Activated CD8-positive, alpha-beta memory T cell treated with anti-CD3 and anti-CD28 coated beads for 1 hour (primary cell): Measurements from ENCODE around the gene RTN4RL1.

Experiments
- DNase-seq, 2 donors: peaks; one replicate each; pipeline ENCODE4 v3.0.0-alpha.2; 2020; ENCODE audit warnings: low read depth in 1 of 2; ENCODE audit errors: extremely low read depth in 1 of 2

The RTN4RL1 gene

DNA sequence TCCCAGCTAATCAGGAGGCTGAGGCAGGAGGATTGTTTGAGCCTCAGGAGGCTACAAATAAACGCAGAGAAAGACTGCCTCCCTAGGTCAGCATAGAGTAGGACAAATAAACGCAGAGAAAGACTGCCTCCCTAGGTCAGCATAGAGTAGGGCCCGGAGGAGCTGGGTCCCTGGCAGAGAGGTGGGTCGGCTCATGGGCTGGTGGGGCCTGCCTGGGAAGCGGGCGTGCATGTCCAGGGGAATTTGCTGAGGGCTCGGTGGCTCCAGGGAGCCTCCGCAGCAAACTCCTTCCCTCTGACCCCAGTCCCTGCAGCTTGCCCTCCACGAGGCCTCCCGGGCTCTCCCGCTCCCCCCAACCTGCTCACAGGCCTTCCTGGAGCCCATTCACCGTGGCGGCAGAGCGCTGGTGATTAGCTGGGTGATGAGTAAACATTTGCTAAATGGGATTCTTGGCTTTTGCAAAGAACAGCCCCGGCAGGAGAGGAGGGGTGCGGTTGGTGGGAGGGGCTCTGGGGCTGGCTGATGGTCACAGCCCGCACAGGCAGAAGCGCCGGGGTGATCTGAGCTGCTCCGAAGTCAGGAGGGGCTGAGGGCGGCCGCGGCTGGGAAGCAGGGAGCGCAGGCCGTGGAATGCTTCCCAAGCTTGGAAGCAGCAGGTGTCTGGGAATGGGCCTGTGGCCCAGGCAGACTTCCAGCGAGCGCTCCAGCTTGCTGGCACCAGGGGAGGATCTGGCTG is 93.1 kb downstream of the RTN4RL1 start:
- no peak for DNase-seq

DNA sequence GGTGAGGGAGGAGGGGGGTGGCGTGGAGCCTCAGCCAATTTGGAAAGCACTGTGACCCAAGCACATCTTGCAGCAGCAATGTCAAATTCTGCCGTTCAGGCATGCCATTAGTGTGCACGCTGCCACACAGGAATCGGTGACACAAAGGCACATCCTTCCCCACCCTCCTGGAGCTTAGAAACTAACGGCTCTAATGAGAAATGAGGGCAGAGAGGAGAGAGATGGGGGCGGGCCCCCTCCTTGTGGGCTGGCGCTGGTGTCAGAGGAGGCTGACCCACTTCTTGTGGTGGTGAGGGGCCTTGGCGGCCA is 94.8 kb downstream of the RTN4RL1 start:
- no peak for DNase-seq

DNA sequence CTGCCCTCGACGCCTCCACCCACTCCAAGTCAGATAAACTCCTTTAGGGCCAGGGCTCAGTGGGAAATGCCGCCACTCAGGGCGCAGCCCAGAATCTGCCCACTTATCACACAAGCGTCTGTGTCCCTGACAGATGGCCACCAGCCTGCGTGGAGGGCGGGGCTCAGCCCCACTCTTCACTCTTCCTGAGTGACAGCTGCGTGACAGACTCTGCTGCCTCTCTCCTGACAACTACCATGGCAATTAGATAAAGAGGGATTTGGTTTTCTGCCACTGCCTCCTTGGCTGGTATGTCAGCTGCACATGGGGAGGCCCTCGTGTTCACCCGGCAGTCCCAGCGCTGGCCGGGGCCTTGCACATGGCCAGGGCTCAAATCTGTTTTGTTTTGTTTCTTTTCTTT is 96.2 kb downstream of the RTN4RL1 start:
- DNase-seq, result no peak

DNA sequence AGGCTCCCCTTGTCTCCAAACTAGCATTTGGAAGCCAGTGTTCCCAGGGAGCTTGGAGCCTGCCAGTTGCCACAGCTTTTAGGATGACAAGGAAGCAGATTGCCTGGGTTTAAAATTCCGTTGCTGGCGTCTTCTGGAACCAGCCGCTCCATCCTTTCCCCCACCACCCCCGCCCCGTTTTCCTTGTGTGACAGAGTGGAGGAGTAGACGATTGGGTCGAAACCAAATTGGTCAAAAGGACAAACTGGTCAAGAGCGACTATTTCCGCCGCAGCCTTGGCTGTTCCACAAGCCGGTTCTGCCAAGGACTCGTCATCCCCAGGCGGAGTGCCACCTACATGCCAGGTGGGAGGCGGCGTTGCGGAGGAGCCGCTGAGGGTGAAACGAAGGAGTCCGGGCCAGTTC is 104.2 kb downstream of the RTN4RL1 start:
- no peak for DNase-seq

DNA sequence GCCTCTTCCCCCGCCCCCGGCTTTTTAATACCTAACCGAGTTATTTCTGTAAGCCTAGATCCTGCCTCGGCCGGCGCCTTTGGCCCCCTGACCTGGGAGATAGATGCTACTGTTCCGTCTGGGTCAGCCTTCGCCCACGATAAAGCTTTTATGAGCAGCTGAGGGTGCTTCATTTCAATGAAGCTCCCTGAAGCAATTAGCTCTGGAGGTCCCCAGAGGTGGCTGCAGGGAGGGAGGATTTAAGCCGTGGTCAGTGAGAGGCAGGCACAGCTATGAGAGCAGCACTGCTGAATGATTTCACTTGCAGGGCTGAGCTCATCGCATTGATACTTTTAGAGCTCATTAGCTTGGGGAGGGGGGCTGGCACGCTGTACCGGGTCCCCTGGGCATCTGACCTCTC is 105.9 kb downstream of the RTN4RL1 start:
- no peak for DNase-seq

DNA sequence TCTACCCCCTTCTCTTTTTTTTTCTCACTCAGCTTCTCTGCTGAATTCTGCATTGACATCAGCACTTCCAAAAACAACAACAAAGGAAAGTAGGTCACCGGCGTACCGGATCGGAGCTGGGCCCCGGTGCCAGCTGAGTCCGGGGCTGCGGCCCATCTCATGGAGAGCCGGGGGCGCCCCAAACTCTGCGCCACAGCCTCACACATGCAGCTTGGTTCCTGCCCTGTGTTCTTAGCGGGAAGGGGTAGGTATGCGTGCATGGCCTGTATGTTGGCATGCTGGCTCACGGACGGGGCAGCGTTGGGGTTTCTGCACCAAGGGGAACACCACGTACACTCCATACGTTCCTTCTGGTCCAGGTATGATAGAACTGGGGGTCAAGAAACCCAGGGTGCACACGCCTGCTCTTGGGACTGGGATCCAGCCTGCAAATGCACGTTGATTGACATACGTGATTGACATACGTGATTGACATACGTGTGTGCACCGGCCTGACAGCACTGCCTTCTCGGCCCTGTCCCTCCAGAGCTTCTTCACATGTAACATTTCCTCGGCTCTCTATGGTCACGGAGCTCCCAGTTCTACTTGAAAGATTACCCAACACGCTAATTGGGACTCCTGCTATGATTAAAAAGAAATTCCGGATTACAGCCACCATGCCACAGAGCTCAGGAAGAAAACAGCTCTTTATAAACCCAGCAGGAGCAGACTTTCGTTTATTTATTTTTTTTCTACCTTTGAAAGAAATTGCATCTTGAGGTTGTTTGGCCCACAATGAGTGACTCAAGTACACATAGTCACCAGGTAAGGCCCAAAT is 106.6 kb downstream of the RTN4RL1 start:
- DNase-seq, result no peak

DNA sequence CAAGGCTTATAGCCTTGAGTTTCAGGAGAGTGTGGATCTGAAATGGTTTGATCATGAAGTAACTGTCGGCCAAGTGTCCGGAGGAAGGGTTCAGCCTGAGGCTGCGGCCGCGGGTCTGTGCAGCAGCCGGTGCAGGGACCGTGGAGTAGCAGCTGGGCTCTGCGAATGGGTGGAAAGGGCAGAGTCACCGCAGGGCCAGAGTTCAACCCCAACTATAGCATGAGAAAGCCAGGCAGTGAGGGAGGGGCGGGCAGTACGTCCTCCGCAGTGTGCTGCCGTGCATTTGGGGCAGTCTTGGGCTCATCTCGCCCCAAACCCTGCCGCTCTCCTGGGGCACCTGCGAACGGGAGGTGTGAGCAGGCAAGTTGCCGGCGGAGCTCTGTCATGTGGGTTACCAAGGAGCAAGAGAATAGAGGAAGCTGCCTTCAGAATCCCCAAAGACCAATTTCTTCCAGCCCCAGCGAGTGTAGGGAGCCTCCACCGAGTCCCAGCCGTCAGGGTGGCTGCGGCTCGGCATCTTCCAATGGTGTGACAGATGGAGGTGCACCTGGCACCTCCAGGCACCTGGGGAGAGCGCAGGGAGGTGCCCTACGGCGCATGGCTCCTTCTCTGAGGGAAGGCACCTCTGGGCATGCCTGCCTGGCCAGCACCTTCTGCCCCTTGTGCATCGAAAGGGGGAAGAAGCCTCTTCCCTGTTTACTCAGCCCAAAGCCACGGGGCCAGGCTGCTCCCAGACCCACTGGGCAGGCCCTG is 108.0 kb downstream of the RTN4RL1 start:
- no peak for DNase-seq

DNA sequence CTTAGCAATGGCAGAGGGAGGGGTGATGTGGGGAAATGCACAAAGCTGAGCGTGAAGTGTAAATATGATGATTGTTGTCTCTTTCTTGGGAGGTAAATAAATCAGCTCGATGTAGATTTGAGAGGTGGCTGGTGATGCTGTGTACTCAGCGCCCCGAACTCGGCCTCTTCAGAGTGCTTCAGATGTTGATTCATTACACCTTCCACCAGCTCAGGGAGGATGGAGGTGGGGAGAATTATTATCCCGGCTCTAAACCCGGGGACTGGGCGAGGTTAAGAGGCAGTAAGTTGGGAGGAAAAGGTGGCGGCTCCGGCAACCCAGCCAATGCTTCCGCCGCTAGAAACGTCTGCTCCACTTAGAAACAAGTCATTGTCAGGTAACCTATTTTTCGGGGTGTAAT is 108.8 kb downstream of the RTN4RL1 start:
- DNase-seq, result no peak

DNA sequence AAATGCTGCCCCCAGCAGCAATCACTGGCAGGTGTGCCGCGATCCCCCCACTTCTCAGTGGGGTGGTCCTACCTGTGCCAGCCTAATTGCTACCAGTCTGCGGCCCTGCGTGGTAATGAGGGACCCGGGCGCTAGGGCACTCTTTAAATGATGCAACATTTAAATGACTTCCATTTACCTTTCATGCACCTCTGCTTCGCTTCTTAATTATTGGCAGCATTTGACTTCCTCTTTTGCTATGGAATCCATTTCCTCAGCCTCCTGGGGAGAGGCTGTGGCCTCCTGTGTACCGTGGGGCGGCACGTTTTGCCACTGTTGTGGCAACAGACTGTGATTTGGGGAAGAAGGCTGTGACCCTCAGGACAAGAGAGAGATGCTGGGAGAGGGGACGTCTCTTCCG is 109.2 kb downstream of the RTN4RL1 start:
- DNase-seq, result no peak

DNA sequence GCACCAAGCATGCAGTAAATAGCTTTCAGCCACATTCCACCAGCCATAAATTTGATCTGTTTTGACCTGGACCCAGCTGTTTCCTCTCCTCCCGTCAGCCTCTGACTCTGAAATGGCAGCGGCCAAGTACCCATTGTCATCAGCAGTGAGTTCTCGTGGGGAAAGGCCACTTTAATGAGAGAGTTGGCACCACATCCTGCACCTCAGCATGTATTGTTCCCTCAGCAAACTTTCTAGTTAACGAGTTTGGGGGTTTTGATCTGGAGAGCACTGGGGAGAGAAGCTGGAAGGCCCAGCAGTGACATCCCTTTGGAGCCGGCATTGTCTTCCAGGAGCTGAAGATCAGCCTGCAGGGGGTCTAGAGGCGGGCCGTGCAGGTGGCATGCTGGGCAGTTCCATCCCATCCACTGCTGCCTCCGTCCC is 110.5 kb downstream of the RTN4RL1 start:
- no peak for DNase-seq

DNA sequence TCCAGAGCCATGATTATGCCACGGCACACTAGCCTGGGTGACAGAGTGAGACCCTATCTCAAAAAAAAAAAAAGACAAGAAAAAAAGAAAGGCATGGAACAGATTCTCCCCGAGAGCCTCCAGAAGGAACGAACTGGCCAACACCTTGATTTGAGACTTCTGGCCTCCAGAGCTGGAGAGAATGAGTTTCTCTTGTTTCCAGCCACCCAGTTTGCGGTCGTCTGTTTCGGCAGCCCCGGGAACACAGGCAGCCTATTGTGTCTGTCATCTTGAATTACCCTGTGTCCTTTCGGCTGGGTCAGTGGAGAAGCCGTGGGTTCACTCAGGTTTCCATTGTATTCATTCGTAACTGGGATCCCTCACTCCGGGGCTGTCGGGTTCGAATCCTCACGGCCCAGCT is 111.4 kb downstream of the RTN4RL1 start:
- DNase-seq, result no peak

DNA sequence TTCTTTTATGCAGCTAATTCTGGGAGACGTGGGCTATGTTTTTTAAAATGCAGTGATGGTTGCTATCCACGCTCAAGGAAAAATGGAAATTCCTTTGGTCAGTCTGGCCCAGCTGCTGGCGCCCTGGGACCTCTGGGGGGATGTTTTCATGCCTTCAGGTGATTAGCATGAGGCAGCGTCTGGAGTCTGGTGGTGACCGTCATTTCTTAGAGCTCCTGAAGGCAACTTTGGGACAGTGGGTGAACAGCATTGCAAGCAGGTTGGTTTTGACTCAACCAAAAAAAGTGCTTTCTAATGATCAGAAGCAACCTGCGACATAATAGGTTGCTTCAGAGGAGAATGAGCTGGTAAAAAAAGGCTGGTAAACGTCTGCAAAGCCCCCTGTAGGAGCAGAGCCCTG is 113.0 kb downstream of the RTN4RL1 start:
- no peak for DNase-seq

DNA sequence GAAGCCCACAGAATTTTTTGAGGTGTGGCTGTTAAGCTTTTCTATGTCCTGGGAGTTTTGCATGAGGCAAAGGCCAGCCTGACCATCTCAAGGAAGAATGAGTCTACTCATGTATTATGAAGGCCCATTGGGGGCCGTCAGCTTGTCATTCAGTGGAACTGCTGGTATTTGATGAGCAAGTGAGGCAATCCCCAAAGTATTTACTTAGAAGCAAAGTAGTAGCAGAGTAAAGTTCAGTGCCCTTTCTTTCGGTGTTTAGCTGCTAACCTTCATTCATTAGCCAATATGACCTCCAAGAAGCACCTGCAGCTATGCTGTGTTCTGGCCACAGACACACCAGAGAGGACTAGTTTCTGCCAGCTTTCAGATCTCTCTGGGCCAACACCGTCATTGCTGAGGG is 115.1 kb downstream of the RTN4RL1 start:
- DNase-seq, result no peak

DNA sequence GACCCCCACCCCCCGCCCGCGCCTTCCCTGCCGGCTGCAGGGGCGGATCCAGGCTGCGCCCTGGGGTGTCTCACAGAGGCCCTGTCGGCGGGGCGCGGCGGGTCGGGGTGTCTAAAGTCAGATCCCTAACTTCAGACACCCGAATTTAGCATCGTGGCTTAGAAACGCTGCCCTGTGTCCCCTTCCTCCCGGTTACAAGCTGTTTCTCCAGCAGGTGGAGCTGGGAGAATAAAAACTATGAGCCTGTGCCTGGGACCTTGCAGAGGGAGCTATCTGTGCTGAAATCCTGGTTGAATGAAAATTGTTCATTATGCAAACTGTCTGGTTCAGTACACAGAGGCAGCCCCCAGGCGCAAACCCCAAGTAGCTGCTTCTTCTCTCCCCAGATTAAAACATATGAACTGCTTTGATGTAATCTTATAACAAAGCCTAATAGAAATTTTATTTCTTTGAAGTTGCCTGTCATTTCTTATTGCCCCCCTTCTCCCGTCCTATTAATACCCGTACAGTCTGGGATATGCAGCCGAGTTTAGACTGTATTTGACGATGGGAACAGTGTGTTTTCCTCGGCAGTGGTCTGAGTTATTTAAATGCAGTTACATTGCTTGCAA is 116.3 kb downstream of the RTN4RL1 start:
- no peak for DNase-seq

DNA sequence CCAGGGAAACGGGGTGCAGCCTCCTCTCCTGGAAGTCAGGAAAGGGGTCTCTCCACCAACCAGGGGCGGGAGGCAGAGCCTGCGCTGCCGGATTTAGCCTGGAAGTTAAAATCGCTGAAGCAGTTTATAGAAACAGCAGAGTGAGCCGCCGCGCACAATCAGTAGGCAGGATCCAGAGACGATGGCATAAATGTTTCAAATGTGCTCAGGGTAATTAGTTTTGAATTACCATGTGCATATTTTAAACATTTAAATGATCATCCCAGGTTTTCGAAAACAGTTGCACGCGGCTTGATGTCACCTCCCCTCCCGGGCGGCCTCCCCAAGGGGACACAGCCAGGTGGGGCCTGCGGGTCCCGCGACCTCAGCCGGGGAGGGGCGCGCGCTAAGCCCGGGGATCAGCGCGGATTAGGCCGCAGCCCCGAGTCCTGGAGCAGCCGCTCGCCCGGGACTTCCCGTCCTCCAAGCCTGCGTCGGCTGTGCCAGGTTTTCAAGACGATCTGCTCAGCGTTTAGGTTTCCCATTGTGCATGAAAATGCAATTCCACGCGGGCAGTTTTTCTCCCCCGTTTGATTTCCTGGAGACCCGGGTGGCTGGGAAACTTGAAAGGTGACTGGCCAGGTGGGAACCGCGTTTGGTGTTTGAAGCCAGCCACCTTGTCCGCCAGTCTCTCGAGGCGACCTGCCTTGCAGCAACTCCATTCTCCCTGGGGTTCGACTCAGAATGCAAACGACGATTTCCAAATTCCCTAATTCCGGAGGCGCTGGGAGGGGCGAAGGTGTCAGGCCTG is 117.0 kb downstream of the RTN4RL1 start:
- DNase-seq, result no peak

DNA sequence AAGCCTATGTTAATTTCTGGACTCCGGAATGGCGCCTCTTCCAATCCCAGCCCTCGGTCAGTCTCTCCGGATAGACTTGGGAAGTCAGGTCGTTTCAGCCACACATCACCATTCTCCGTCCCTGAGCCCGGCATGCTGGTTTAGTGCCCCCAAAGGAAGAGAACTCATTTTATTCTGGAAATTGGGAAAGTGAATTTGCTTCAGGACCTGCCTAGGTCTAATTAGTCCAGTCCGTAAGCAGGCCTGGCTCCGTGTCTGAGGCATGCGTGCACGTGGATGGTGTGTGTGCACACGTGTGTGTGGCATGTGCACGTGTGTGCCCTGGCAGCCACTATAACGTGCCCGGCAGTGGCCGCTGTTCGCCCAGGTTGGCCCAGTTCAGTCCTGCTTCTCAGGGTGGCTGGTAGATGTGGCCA is 117.9 kb downstream of the RTN4RL1 start:
- DNase-seq, result no peak

DNA sequence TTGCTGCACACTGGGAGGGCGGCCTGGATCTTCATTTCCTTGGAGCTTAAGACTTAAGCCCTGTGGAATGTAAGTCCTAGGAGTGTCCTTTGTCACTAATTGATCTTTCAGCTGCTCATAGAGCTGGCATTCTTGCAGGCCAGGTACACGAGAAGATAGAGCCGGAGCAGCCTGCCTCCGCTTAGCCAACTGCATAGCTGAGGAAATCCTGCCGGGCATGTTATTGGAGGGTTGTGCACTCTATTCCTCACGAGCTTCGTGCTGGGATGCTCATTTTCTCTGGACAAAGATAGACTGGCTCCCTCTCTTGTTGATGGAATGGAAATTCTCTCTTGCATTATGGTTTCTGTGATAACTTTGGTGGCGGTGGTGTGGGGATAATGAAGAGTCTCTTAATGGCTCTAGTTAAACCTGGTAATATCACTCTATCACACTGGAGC is 118.5 kb downstream of the RTN4RL1 start:
- no peak for DNase-seq

DNA sequence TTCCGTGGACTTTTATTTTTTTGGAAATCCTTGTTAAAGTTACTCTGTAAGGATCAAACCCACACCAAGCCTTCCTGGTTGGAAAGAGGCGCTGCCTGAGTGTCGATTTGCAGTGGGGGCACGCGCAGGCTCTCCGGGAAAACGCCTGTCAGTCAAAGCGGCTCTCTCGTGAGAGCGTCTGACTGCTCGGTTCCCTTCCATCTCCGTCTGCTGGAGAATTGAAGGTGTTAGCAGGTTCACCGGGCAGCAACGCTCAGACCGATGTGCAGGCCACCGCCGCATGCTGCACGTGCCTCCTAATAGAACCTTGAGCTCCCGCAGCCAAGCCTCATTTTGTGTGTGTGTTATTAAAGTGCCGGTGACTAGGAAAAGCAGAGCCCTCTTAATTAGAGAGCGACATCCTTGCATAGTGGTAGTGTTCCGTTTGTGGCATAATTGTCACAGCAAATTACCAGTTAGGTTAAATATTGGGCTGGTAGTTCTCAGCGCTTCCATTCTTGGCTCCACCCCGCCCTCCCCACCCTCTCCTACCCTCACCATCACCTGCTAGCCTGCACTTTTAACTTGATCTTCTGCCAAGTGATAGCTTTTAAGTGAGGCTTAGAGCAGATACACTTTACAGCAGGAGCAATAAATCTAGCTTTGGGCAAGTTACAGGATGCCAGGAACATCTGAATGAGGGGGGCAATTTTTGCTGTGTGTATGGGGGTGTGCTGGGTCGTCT is 119.8 kb downstream of the RTN4RL1 start:
- no peak for DNase-seq

DNA sequence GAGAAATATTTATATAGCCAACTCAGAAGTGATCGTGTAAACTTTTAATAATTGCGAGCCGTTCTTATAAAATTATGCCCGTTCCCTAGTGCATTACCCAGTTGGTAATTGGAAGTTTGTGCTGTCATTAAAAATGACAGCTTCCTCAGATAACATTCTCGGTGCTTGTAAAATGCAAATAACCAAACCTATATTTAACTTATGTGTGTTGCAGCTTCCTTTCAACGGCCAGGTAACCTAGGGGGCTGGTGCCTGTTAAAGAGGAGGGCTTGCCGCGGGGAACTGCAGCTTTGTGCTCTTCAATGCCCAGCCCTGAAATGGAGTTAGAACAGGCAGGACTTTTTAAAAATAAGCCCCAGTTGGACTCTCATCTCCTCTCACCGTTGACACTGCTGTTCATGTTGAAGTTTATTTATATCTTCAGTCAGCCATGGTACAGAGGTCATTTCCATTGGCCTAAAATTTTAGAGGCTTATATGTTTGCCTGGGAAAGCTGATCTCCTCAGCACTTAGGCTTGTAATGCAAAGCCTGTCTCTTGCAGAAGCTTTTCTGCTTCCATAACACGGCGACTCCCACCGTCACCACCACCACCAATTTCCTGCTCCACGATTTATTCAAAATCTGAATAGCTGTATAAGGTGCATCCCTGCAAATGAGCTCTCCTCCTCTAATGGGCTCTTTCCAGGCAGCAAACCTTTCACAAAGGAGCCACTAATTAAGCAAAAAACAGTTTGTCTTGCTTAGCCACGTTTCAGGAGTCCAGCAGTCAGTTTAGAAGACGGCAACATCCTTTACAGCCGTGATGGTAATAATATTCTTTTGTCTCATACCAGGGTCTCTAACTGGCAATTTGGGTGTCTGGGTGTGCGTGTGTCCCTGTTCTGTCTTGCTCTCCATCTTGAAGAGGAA is 120.6 kb downstream of the RTN4RL1 start:
- DNase-seq, result no peak
